GM23338 (cell line): ENCODE measurements around the gene LMBR1.

Experiments
- CREB1 ChIP-seq: fragments of 250-450 bp; sonication (Bioruptor Pico); IDR thresholded peaks from 2 replicates; pipeline ENCODE4 v1.5.0; 2020; ENCODE audit warnings: low read depth, mild to moderate bottlenecking, moderate library complexity
- CTCF ChIP-seq, 2 experiments: fragments of 200-600 bp in 1 of 2; sonication (generic) in 1 of 2; conservative IDR thresholded peaks; 2 replicates each; pipeline versions ENCODE4 v1.5.1 to v1.6.1; 2016 to 2017; ENCODE audit warnings: antibody characterized with exemption in 2 of 2, low read depth in 2 of 2, mild to moderate bottlenecking in 2 of 2, moderate library complexity in 1 of 2
- EZH2 ChIP-seq: fragments of 200-600 bp; sonication (generic); IDR thresholded peaks from one replicate; pipeline ENCODE4 v1.8.0; 2017; ENCODE audit warnings: antibody characterized with exemption, mild to moderate bottlenecking, low read depth; ENCODE audit not compliant: unreplicated experiment
- EZH2phosphoT487 ChIP-seq: fragments of 200-600 bp; sonication (generic); IDR thresholded peaks from one replicate; pipeline ENCODE4 v1.8.1; 2018; ENCODE audit warnings: antibody characterized with exemption; ENCODE audit not compliant: unreplicated experiment
- JUNB ChIP-seq: IDR thresholded peaks from one replicate; pipeline ENCODE4 v1.6.1; 2016; ENCODE audit warnings: antibody characterized with exemption; ENCODE audit not compliant: unreplicated experiment
- POLR2AphosphoS5 ChIP-seq: IDR thresholded peaks from 2 replicates; pipeline ENCODE4 v1.6.1; 2016; ENCODE audit warnings: antibody characterized with exemption, low read depth
- REST ChIP-seq: IDR thresholded peaks from one replicate; pipeline ENCODE4 v1.6.1; 2018; ENCODE audit warnings: antibody characterized with exemption; ENCODE audit not compliant: unreplicated experiment
- STAT1 ChIP-seq: IDR thresholded peaks from one replicate; pipeline ENCODE4 v1.6.1; 2016; ENCODE audit warnings: antibody characterized with exemption; ENCODE audit not compliant: unreplicated experiment
- ZNF331 ChIP-seq: fragments of 250-450 bp; sonication (Bioruptor Pico); IDR thresholded peaks from 2 replicates; pipeline ENCODE4 v1.5.0; 2020; ENCODE audit warnings: low read depth, mild to moderate bottlenecking, moderate library complexity

GRCh38 chr7:156842317-156842716 lies 50.7 kb downstream of the LMBR1 start:
- TF ChIP-seq CTCF (conservative IDR thresholded peaks at IDR 0.05; ENCODE audit: low read depth in 2 of 2) (no peak), JUNB (no peak), EZH2phosphoT487 (no peak), ZNF331 (CRISPR knock-in tag) (no peak), POLR2AphosphoS5 (no peak), EZH2 (no peak), CREB1 (CRISPR knock-in tag) (no peak), REST (no peak), STAT1 (no peak)
